ENCODE results near the gene ACOXL.

The ACOXL gene

DNA sequence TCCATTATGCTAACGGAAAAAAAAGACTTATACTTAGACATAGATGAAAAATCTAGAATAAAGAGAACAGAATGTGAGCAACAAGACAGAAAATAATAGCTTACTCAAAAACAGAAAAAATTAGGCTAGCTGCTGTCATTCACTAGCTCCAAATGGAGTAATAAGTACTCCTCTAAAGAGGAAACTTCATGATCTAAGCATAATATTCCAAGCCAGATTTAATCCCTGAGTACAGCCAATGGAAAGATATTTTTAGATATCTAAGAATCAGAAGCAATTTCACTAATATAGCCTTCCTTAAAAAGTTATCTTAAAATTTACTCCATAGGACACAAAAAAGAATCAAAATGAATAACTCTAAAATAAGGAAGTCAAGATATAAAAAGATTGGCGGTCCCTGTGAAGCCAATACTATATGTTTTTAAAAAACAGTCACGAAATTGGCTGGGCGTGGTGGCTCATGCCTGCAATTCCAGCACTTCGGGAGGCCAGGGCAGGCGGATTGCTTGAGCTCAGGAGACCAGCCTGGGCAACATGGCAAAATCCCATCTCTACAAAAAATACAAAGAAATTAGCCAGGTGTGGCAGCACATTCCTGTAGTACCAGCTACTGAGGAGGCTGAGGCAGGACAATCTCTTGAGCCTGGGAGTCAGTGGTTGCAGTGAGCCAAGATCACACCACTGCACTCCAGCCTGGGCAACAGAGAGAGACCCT is 265.1 kb downstream of the ACOXL start:
- Histone ChIP-seq H3K4me3 (ENCODE audit: insufficient read depth, low read length, poor library complexity, severe bottlenecking) (no peak overlapping the region), H3K27me3 (ENCODE audit: low read length) (no peaks in the 10 kb centered on the region), H3K4me2 (ENCODE audit: low read depth, low read length, poor library complexity, severe bottlenecking) (no peak overlapping the region), H3K36me3 (ENCODE audit: low read length) (no peaks in the 10 kb centered on the region), H3F3A (ENCODE audit: insufficient read depth) (no peaks in the 10 kb centered on the region), H3K9ac (ENCODE audit: low read length) (no peak overlapping the region), H3K9me3 (ENCODE audit: insufficient read depth, low read length) (no peaks in the 10 kb centered on the region), H4K20me1 (ENCODE audit: low read depth, low read length) (no peaks in the 10 kb centered on the region), H3K79me2 (ENCODE audit: insufficient read depth, low read length) (no peaks in the 10 kb centered on the region), H2AFZ (ENCODE audit: low read depth, low read length, severe bottlenecking) (no peak overlapping the region), H3K9me2 (replicated peaks; ENCODE audit: insufficient read depth, low read length) (no peaks in the 10 kb centered on the region), H3K27ac (ENCODE audit: low read depth, low read length) (no peak overlapping the region)
- TF ChIP-seq, protein P1, sequence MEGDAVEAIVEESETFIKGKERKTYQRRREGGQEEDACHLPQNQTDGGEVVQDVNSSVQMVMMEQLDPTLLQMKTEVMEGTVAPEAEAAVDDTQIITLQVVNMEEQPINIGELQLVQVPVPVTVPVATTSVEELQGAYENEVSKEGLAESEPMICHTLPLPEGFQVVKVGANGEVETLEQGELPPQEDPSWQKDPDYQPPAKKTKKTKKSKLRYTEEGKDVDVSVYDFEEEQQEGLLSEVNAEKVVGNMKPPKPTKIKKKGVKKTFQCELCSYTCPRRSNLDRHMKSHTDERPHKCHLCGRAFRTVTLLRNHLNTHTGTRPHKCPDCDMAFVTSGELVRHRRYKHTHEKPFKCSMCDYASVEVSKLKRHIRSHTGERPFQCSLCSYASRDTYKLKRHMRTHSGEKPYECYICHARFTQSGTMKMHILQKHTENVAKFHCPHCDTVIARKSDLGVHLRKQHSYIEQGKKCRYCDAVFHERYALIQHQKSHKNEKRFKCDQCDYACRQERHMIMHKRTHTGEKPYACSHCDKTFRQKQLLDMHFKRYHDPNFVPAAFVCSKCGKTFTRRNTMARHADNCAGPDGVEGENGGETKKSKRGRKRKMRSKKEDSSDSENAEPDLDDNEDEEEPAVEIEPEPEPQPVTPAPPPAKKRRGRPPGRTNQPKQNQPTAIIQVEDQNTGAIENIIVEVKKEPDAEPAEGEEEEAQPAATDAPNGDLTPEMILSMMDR (IDR thresholded peaks at IDR 0.05; ENCODE audit: insufficient read depth, low read length, poor library complexity, severe bottlenecking): no peak
- TF ChIP-seq EZH2phosphoT487 (conservative IDR thresholded peaks at IDR 0.05; ENCODE audit: low read length): no peak

DNA sequence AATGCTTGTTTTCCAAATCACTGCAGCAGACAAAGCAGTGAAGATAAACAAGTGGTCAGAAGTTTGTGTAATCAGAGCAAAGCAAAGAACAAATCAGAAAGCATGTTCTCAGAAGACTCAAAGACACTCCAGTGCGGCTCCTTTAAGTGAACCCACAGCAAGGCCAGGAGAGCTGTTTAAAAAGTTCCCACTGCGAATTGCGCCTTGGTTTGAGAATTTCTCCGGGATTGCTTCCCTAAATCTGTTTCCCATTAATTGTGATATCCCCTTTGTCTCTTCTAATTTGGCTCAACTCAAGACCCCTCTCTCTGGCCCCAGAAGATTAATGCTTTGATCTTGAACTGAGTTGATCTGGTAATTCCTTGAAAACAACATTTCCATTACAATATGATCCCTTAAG is 265.9 kb downstream of the ACOXL start:
- Histone ChIP-seq H3K9me3 (ENCODE audit: insufficient read depth, low read length) (no peaks in the 10 kb centered on the region), H3K79me2 (ENCODE audit: insufficient read depth, low read length) (no peaks in the 10 kb centered on the region), H4K20me1 (ENCODE audit: low read depth, low read length) (no peaks in the 10 kb centered on the region), H3K9me2 (replicated peaks; ENCODE audit: insufficient read depth, low read length) (no peaks in the 10 kb centered on the region), H3F3A (ENCODE audit: insufficient read depth) (no peaks in the 10 kb centered on the region), H3K27me3 (ENCODE audit: low read length) (no peaks in the 10 kb centered on the region), H2AFZ (ENCODE audit: low read depth, low read length, severe bottlenecking) (no peak overlapping the region), H3K36me3 (ENCODE audit: low read length) (no peaks in the 10 kb centered on the region), H3K4me3 (ENCODE audit: insufficient read depth, low read length, poor library complexity, severe bottlenecking) (no peak overlapping the region), H3K27ac (ENCODE audit: low read depth, low read length) (no peak overlapping the region), H3K9ac (ENCODE audit: low read length) (no peak overlapping the region), H3K4me2 (ENCODE audit: low read depth, low read length, poor library complexity, severe bottlenecking) (no peak overlapping the region)
- TF ChIP-seq EZH2phosphoT487 (conservative IDR thresholded peaks at IDR 0.05; ENCODE audit: low read length): no peak
- TF ChIP-seq, protein P1 (IDR thresholded peaks at IDR 0.05; ENCODE audit: insufficient read depth, low read length, poor library complexity, severe bottlenecking): no peak

DNA sequence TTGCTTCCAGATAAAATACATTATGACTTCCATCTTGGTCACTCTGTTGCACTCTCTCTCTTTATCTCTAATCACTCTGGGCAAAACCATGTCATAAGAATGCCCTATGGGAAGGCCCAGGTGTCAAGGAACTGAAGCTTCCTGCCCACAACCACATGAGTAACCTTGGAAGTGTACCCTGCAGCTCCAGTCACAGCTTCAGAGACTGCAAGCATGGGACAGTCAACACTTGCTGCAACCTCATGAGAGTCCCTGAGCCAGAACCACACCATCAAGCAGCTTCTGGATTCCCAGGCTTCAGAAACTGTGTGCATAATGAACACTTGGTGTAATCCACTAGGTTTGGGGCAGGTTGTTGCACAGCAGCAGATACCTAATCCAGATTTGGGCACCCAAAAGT is 267.3 kb downstream of the ACOXL start:
- no peak overlapping the region for H3K4me2 ChIP-seq (ENCODE audit: low read depth, low read length, poor library complexity, severe bottlenecking)
- H3K27ac ChIP-seq (ENCODE audit: low read depth, low read length): no peak overlapping the region

More for the DNA sequence above, 267.3 kb downstream of the ACOXL start:
- Histone ChIP-seq H3K79me2 (ENCODE audit: insufficient read depth, low read length) (no peaks in the 10 kb centered on the region), H2AFZ (ENCODE audit: low read depth, low read length, severe bottlenecking) (no peak overlapping the region), H3K9me3 (ENCODE audit: insufficient read depth, low read length) (no peaks in the 10 kb centered on the region), H3K9me2 (replicated peaks; ENCODE audit: insufficient read depth, low read length) (no peaks in the 10 kb centered on the region), H3K36me3 (ENCODE audit: low read length) (no peaks in the 10 kb centered on the region), H4K20me1 (ENCODE audit: low read depth, low read length) (no peaks in the 10 kb centered on the region), H3K9ac (ENCODE audit: low read length) (no peak overlapping the region), H3K27me3 (ENCODE audit: low read length) (no peaks in the 10 kb centered on the region; the same call in 1 of the 2 replicates), H3F3A (ENCODE audit: insufficient read depth) (no peaks in the 10 kb centered on the region), H3K4me3 (ENCODE audit: insufficient read depth, low read length, poor library complexity, severe bottlenecking) (no peak overlapping the region)
- no peak for TF ChIP-seq EZH2phosphoT487 (conservative IDR thresholded peaks at IDR 0.05; ENCODE audit: low read length)
- TF ChIP-seq, protein P1 (IDR thresholded peaks at IDR 0.05; ENCODE audit: insufficient read depth, low read length, poor library complexity, severe bottlenecking): no peak
